ENCODE measurements around the gene STARD3. TPM values are rescaled to one million over a fixed set of nuclear protein-coding genes. Genes with fewer than 3 reads are reported as not detected.

The STARD3 gene
- total and polyA plus RNA-seq, 4 experiments from 2014 or later, result 42.2 to 110 (median 73.8) TPM

DNA sequence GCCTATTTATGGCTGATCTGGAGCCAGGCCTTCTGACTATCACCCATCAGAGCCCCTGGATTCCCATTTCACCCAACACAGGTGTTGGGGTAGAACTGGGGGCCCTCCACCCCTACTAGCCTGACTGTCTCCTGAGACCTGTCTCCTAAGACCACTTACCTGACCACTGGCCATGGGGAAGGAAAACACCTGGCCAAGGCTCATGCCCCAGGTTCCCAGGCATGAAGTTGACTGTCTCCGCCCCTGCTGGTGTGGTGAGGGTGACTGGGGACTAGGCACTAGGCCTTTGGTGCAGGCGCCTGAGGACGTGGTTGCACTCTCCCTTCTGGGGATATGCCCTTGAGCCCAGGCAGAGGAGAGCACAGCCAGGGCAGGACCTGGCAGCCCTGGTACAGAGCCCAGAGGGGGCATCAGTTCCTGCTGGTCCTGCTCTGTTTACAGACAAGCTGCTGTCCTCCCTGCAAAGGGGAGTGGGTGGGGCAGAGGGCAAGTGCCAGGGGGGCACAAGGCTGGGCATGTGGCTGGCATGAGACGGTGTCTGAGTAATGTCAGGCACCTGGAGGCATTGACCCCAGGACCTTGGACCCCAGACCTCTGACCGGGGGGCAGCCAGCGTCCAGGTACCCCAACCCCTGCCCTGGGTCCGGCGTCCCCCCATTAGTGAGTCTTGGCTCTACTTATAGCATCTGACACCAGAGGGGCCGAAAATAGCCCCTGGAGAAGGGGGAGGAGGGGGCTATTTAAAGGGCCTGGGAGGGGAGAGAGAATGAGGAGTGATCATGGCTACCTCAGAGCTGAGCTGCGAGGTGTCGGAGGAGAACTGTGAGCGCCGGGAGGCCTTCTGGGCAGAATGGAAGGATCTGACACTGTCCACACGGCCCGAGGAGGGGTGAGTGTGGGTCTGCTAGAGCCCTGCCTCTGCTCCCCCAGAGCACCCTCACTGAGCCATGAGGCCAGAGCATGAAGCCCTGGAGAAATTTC lies 27.9 kb downstream of the STARD3 start, which contains the start of gene TCAP:
Gene TCAP, plus strand, starts transcription at position 769 of the 981 bp plus-strand sequence. Its CDS starts 11 bp downstream, at position 780.
- peaks cover 4 to 16% (median 6%) of the 10 kb centered on the region in 4 donors for H3K4me1 Mint-ChIP-seq
- Histone ChIP-seq H3K4me3 (ENCODE audit: low read length in 2 of 2) (no peak within 1 kb of the TSS), H3K4me1 (ENCODE audit: insufficient read depth, low read length) (peaks cover 12% of the 10 kb centered on the region), H3K27me3 (ENCODE audit: insufficient read depth, low read length) (peaks cover 12% of the 10 kb centered on the region), H3K27ac (ENCODE audit: low read depth, low read length) (no peak within 1 kb of the TSS), H3K36me3 (ENCODE audit: insufficient read depth, low read length) (peaks cover 26% of the 10 kb centered on the region), H3K9me3 (ENCODE audit: control insufficient read depth in 1 of 2, low read length in 2 of 2) (no peaks in the 10 kb centered on the region)
- peaks cover 8 to 25% of the 10 kb centered on the region in 2 donors for H3K36me3 Mint-ChIP-seq
- peaks cover 4 to 9% of the 10 kb centered on the region in 2 donors for H3K27me3 Mint-ChIP-seq
- ChIA-PET CTCF (ENCODE audit: partially characterized antibody) (interaction anchor here (1.0 to 4.3 kb wide), 4 partner anchors 8 to 43 kb away, joined by 3 to 41 read pairs (median 4); no protein-coding TSS in a partner anchor), POLR2A (ENCODE audit: partially characterized antibody) (interaction anchor here (1.4 to 4.1 kb wide), 3 partner anchors 11 to 23 kb away, joined by 3 to 22 read pairs (median 7); partner anchors contain the start of gene PGAP3)
- no peaks in the 10 kb centered on the region for H3K9me3 Mint-ChIP-seq
- H3K4me3 Mint-ChIP-seq, result peak within 1 kb of the TSS in 3 of 8 donors; percentile 25 to 73 (median 31)
- DNase-seq, result no peak
- H3K27ac Mint-ChIP-seq, result peak within 1 kb of the TSS in 3 of 7 donors; percentile 8 to 59 (median 29)
- intact Hi-C loops (cut with micrococcal nuclease), result no loop called here

- ChIA-PET CTCF (ENCODE audit: partially characterized antibody) (interaction anchor here (0.7 to 4.3 kb wide), 5 partner anchors 10 to 137 kb away, joined by 4 to 41 read pairs (median 7); no protein-coding TSS in a partner anchor), POLR2A (ENCODE audit: partially characterized antibody) (interaction anchor here (1.4 to 4.1 kb wide), 4 partner anchors 10 to 64 kb away, joined by 3 to 22 read pairs (median 6); partner anchors contain the start of genes MIEN1 and PGAP3)
- no peak overlapping the region for H3K4me3 ChIP-seq (ENCODE audit: low read length in 2 of 2)
- Mint-ChIP-seq H3K27ac (peak overlapping the region in 2 of 7 donors; percentile 29 to 59), H3K9me3 (no peaks in the 10 kb centered on the region), H3K4me3 (peak overlapping the region in 3 of 8 donors; percentile 25 to 73 (median 31)), H3K4me1 (peaks cover 4 to 16% (median 6%) of the 10 kb centered on the region in 4 donors), H3K36me3 (peaks cover 8 to 17% of the 10 kb centered on the region in 2 donors), H3K27me3 (peaks cover 4 to 10% of the 10 kb centered on the region in 2 donors)
- peaks cover 12% of the 10 kb centered on the region for H3K4me1 ChIP-seq (ENCODE audit: insufficient read depth, low read length)
- DNase-seq, result no peak
- peaks cover 12% of the 10 kb centered on the region for H3K27me3 ChIP-seq (ENCODE audit: insufficient read depth, low read length)
- no peaks in the 10 kb centered on the region for H3K9me3 ChIP-seq (ENCODE audit: control insufficient read depth in 1 of 2, low read length in 2 of 2)
- H3K27ac ChIP-seq (ENCODE audit: low read depth, low read length), result no peak overlapping the region
- intact Hi-C loops (cut with micrococcal nuclease), result no loop called here
- H3K36me3 ChIP-seq (ENCODE audit: insufficient read depth, low read length), result peaks cover 17% of the 10 kb centered on the region
Measured at GRCh38 chr17:39665642-39666224, 28.8 kb downstream of the STARD3 start.

DNA sequence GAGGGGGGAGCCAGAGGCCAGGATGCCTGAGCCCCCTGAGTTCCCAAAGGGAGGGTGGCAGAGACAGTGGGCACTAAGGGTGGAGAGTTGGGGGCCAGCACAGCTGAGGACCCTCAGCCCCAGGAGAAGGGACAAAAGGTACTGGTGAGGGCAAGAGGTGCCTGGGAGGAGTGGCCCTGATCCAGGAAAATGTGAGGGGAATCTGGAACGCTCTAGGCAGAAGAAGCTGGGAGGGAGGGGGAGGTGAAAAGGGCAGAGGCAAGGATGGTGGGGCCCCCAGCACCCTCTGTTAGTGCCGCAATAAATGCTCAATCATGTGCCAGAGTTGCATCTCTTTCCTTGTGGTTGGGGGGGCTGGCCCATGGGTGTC lies 29.3 kb downstream of the STARD3 start:
- Histone ChIP-seq H3K27ac (ENCODE audit: low read depth, low read length) (no peak overlapping the region), H3K27me3 (ENCODE audit: insufficient read depth, low read length) (peaks cover 12% of the 10 kb centered on the region), H3K4me1 (ENCODE audit: insufficient read depth, low read length) (peaks cover 12% of the 10 kb centered on the region), H3K9me3 (ENCODE audit: control insufficient read depth in 1 of 2, low read length in 2 of 2) (no peaks in the 10 kb centered on the region), H3K36me3 (ENCODE audit: insufficient read depth, low read length) (peaks cover 13% of the 10 kb centered on the region), H3K4me3 (ENCODE audit: low read length in 2 of 2) (no peak overlapping the region)
- Mint-ChIP-seq H3K27ac (peak overlapping the region in 1 of 7 donors; percentile 59), H3K4me1 (peaks cover 4 to 16% (median 6%) of the 10 kb centered on the region in 4 donors), H3K36me3 (peaks cover 5 to 14% of the 10 kb centered on the region in 2 donors), H3K27me3 (peaks cover 4 to 10% of the 10 kb centered on the region in 2 donors), H3K9me3 (no peaks in the 10 kb centered on the region), H3K4me3 (no peak overlapping the region)
- ChIA-PET CTCF (ENCODE audit: partially characterized antibody) (interaction anchor here (0.6 to 4.3 kb wide), 7 partner anchors 10 to 136 kb away, joined by 3 to 41 read pairs (median 7); no protein-coding TSS in a partner anchor), POLR2A (ENCODE audit: partially characterized antibody) (interaction anchor here (1.4 to 4.1 kb wide), 5 partner anchors 10 to 64 kb away, joined by 3 to 22 read pairs (median 7); partner anchors contain the start of genes MIEN1 and PGAP3)
- no peak for DNase-seq
- intact Hi-C loops (cut with micrococcal nuclease), result no loop called here

- Mint-ChIP-seq H3K4me3 (peak overlapping the region in 6 of 8 donors; percentile 36 to 68 (median 50)), H3K36me3 (peaks cover under 1 to 9% of the 10 kb centered on the region in 2 donors), H3K27ac (peak overlapping the region in 2 of 7 donors; percentile 24 to 59)
Measured at GRCh38 chr17:39666601-39667261, 29.8 kb downstream of the STARD3 start.

GRCh38 chr17:39667262-39667944 lies 30.5 kb downstream of the STARD3 start:
- Mint-ChIP-seq H3K27ac (peak overlapping the region in 1 of 7 donors; percentile 29), H3K4me3 (peak overlapping the region in 7 of 8 donors; percentile 22 to 68 (median 57)), H3K36me3 (peaks cover 0 to 5% of the 10 kb centered on the region in 2 donors), H3K9me3 (no peaks in the 10 kb centered on the region), H3K4me1 (peaks cover 6 to 20% (median 7%) of the 10 kb centered on the region in 4 donors), H3K27me3 (peaks cover 4 to 10% of the 10 kb centered on the region in 2 donors)
- peaks cover under 1% of the 10 kb centered on the region for H3K36me3 ChIP-seq (ENCODE audit: insufficient read depth, low read length)
- H3K4me1 ChIP-seq (ENCODE audit: insufficient read depth, low read length), result peaks cover 12% of the 10 kb centered on the region
- ChIA-PET CTCF (ENCODE audit: partially characterized antibody) (interaction anchor here (0.7 to 5.2 kb wide), 12 partner anchors 9 to 47 kb away, joined by 3 to 58 read pairs (median 8); no protein-coding TSS in a partner anchor), POLR2A (ENCODE audit: partially characterized antibody) (interaction anchor here (0.5 to 4.1 kb wide), 7 partner anchors 8 to 522 kb away, joined by 3 to 22 read pairs (median 6); partner anchors contain the start of gene MIEN1)
- H3K4me3 ChIP-seq (ENCODE audit: low read length in 2 of 2), result peak overlapping the region in 1 of 2 donors; percentile 45
- intact Hi-C loops (cut with micrococcal nuclease), result no loop called here
- peaks cover 12% of the 10 kb centered on the region for H3K27me3 ChIP-seq (ENCODE audit: insufficient read depth, low read length)
- DNase-seq, result no peak
- no peaks in the 10 kb centered on the region for H3K9me3 ChIP-seq (ENCODE audit: control insufficient read depth in 1 of 2, low read length in 2 of 2)
- H3K27ac ChIP-seq (ENCODE audit: low read depth, low read length), result no peak overlapping the region

More at GRCh38 chr17:39666601-39667261, 29.8 kb downstream of the STARD3 start:
- Mint-ChIP-seq H3K27me3 (peaks cover 4 to 10% of the 10 kb centered on the region in 2 donors), H3K9me3 (no peaks in the 10 kb centered on the region), H3K4me1 (peaks cover 5 to 16% (median 6%) of the 10 kb centered on the region in 4 donors)
- Histone ChIP-seq H3K9me3 (ENCODE audit: control insufficient read depth in 1 of 2, low read length in 2 of 2) (no peaks in the 10 kb centered on the region), H3K36me3 (ENCODE audit: insufficient read depth, low read length) (peaks cover 7% of the 10 kb centered on the region), H3K4me3 (ENCODE audit: low read length in 2 of 2) (no peak overlapping the region), H3K27ac (ENCODE audit: low read depth, low read length) (no peak overlapping the region), H3K27me3 (ENCODE audit: insufficient read depth, low read length) (peaks cover 12% of the 10 kb centered on the region), H3K4me1 (ENCODE audit: insufficient read depth, low read length) (peaks cover 12% of the 10 kb centered on the region)
- POLR2A ChIA-PET (ENCODE audit: partially characterized antibody), result interaction anchor here (1.2 to 4.1 kb wide), 6 partner anchors 9 to 63 kb away, joined by 3 to 22 read pairs (median 6); partner anchors contain the start of genes MIEN1 and PGAP3
- intact Hi-C loops (cut with micrococcal nuclease), result no loop called here
- DNase-seq, result no peak
- CTCF ChIA-PET (ENCODE audit: partially characterized antibody), result interaction anchor here (0.6 to 4.3 kb wide), 8 partner anchors 9 to 62 kb away, joined by 3 to 41 read pairs (median 6); no protein-coding TSS in a partner anchor

Measured in CD4-positive, alpha-beta memory T cell (primary cell).